ENCODE measurements around the gene NUP153. TPM values are rescaled to one million over a fixed set of nuclear protein-coding genes. Genes with fewer than 3 reads are reported as not detected.
A peak's percentile ranks its signal among the peaks of the same experiment; 100 is the strongest.

Gene NUP153
- total RNA-seq, 2 experiments from 2014 or later: 72.5 to 88.0 TPM

- Histone ChIP-seq H3K9me3 (ENCODE audit: low read length) (no peaks in the 10 kb centered on the region), H3K4me2 (ENCODE audit: low read length) (peak overlapping the region; percentile 100; the same call in 1 of the 2 replicates), H3K4me3 (ENCODE audit: low read depth, low read length, poor library complexity, severe bottlenecking) (no peak overlapping the region), H3K27ac (ENCODE audit: low read depth, low read length, poor library complexity, severe bottlenecking) (no peak overlapping the region), H2AFZ (ENCODE audit: low read length) (no peak overlapping the region), H3K79me2 (ENCODE audit: insufficient read depth, low read depth, low read length) (peaks cover 20% of the 10 kb centered on the region; the same call in 1 of the 2 replicates), H3K4me1 (ENCODE audit: insufficient read depth, low read length, poor library complexity, severe bottlenecking) (peaks cover 24% of the 10 kb centered on the region), H3K9me2 (ENCODE audit: insufficient read depth, low read length) (no peaks in the 10 kb centered on the region), H3K36me3 (ENCODE audit: insufficient read depth, low read length) (peaks cover 35% of the 10 kb centered on the region), H4K20me1 (ENCODE audit: insufficient read depth, low read length) (no peaks in the 10 kb centered on the region; the same call in 1 of the 2 replicates)
- no TSS peak for BruUV-seq (replicated peaks)
- no peak for DNase-seq (ENCODE audit: low spot score)
- ChIA-PET POLR2A (interaction anchor here (0.6 to 4.0 kb wide), 8 partner anchors 9 to 104 kb away, joined by 3 to 28 read pairs (median 4); partner anchors contain the start of gene NUP153), CTCF (ENCODE audit: unreplicated experiment) (no interaction called here)
- intact Hi-C loops (cut with micrococcal nuclease; ENCODE audit: unreplicated experiment): no loop called here
- TF ChIP-seq CTCF (conservative IDR thresholded peaks at IDR 0.05; ENCODE audit: low read length) (no peak), EZH2phosphoT487 (IDR thresholded peaks at IDR 0.05; ENCODE audit: borderline replicate concordance, low read depth, low read length) (no peak)
These were observed 103.8 kb downstream of the NUP153 start for GRCh38 chr6:17602888-17603287.

- TF ChIP-seq CTCF (conservative IDR thresholded peaks at IDR 0.05; ENCODE audit: low read length) (no peak), EZH2phosphoT487 (IDR thresholded peaks at IDR 0.05; ENCODE audit: borderline replicate concordance, low read depth, low read length) (no peak)
- H3K27ac ChIP-seq (ENCODE audit: low read depth, low read length, poor library complexity, severe bottlenecking): peak overlapping the region; percentile 65
- peak overlapping the region; percentile 81 for H3K4me3 ChIP-seq (ENCODE audit: low read depth, low read length, poor library complexity, severe bottlenecking)
- POLR2A ChIA-PET: interaction anchor here (1.2 to 4.0 kb wide), 6 partner anchors 8 to 106 kb away, joined by 3 to 28 read pairs (median 6); partner anchors contain the start of gene NUP153
- peaks cover 20% of the 10 kb centered on the region; the same call in 1 of the 2 replicates for H3K79me2 ChIP-seq (ENCODE audit: insufficient read depth, low read depth, low read length)
- peaks cover 24% of the 10 kb centered on the region for H3K4me1 ChIP-seq (ENCODE audit: insufficient read depth, low read length, poor library complexity, severe bottlenecking)
- no peaks in the 10 kb centered on the region for H3K9me2 ChIP-seq (ENCODE audit: insufficient read depth, low read length)
- H4K20me1 ChIP-seq (ENCODE audit: insufficient read depth, low read length): no peaks in the 10 kb centered on the region; the same call in 1 of the 2 replicates
- TSS peak; percentile 68 for BruUV-seq (replicated peaks)
- H3K36me3 ChIP-seq (ENCODE audit: insufficient read depth, low read length): peaks cover 26% of the 10 kb centered on the region
- no peak for DNase-seq (ENCODE audit: low spot score)
- CTCF ChIA-PET (ENCODE audit: unreplicated experiment): no interaction called here
- intact Hi-C loops (cut with micrococcal nuclease; ENCODE audit: unreplicated experiment): loop anchor here (2.0 kb wide), 1 partner anchor 553 kb away; the partner anchor contains the start of genes KDM1B and TPMT
- H3K4me2 ChIP-seq (ENCODE audit: low read length): peak overlapping the region; percentile 100
- H3K9me3 ChIP-seq (ENCODE audit: low read length): no peaks in the 10 kb centered on the region
- H2AFZ ChIP-seq (ENCODE audit: low read length): peak overlapping the region; percentile 80
These were observed 105.4 kb downstream of the NUP153 start for GRCh38 chr6:17601386-17601703.

Data from OCI-LY7 (cell line).